NT2/D1 (cell line): ENCODE results near the gene KRCC1.
"Not testable (repeated sequence)": the region's sequence is repeated elsewhere in the genome, so short reads cannot be mapped to it uniquely, and the experiment has no call there.

Source experiments
- DNase-seq: peaks from one replicate; pipeline ENCODE4 v3.0.0-alpha.2; 2011; ENCODE audit warnings: low read depth, low spot score
- H3K27me3 ChIP-seq: 2 replicates; pipeline ENCODE4 v1.6.0; 2011; ENCODE audit warnings: mild to moderate bottlenecking; ENCODE audit not compliant: insufficient read length, insufficient read depth
- H3K36me3 ChIP-seq: 2 replicates; pipeline ENCODE4 v1.6.1; 2011; ENCODE audit warnings: mild to moderate bottlenecking, low read length, mixed read lengths; ENCODE audit not compliant: insufficient read depth, insufficient read length
- H3K4me1 ChIP-seq: 2 replicates; pipeline ENCODE4 v1.5.1; 2011; ENCODE audit not compliant: insufficient read depth, insufficient read length
- H3K4me3 ChIP-seq: 2 replicates; pipeline ENCODE4 v1.5.1; 2011; ENCODE audit warnings: low read depth; ENCODE audit not compliant: insufficient read length
- H3K9ac ChIP-seq: 2 replicates; pipeline ENCODE4 v1.6.0; 2011; ENCODE audit warnings: low read depth; ENCODE audit not compliant: insufficient read length
- H3K9me3 ChIP-seq: 2 replicates; pipeline ENCODE4 v1.5.1; 2011; ENCODE audit warnings: mild to moderate bottlenecking, low read length; ENCODE audit not compliant: insufficient read depth
- SUZ12 ChIP-seq: IDR thresholded peaks from 2 replicates; pipeline ENCODE4 v1.6.1; 2011; ENCODE audit not compliant: insufficient read length, insufficient read depth; ENCODE audit errors: extremely low read depth
- YY1 ChIP-seq: IDR thresholded peaks from 2 replicates; pipeline ENCODE4 v1.6.1; 2011; ENCODE audit not compliant: insufficient read length, insufficient read depth
- ZNF274 ChIP-seq: IDR thresholded peaks from 2 replicates; pipeline ENCODE4 v1.6.1; 2011; ENCODE audit warnings: mild to moderate bottlenecking, low read depth, low read length

Gene KRCC1

DNA sequence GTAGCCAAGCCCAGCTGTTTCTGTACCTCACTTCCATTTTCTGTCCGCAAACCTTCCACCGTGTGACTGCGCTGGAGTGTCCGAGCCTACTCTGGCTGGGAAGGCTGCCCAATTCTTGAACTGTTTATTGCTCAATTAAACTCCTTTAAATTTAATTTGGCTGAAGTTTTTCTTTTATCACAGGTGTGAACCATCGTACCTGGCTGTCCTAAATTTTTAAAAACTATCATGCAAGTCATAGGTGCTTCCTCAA is 33.0 kb downstream of the KRCC1 start:
- DNase-seq = no peak
- Histone ChIP-seq H3K9me3 (peaks cover 8% of the 10 kb centered on the region; the same call in 1 of the 2 replicates), H3K27me3 (no peaks in the 10 kb centered on the region), H3K36me3 (no peaks in the 10 kb centered on the region), H3K9ac (no peak overlapping the region), H3K4me1 (no peaks in the 10 kb centered on the region), H3K4me3 (no peak overlapping the region)
- no peak for TF ChIP-seq ZNF274
- TF ChIP-seq YY1 = no peak
- TF ChIP-seq SUZ12 = no peak

GRCh38 chr2:88019985-88020384 is 35.6 kb downstream of the KRCC1 start:
- Histone ChIP-seq H3K27me3 (no peaks in the 10 kb centered on the region), H3K9me3 (peaks cover 8% of the 10 kb centered on the region; the same call in 1 of the 2 replicates), H3K4me3 (no peak overlapping the region), H3K9ac (no peak overlapping the region), H3K36me3 (no peaks in the 10 kb centered on the region), H3K4me1 (no peaks in the 10 kb centered on the region)
- no peak for DNase-seq
- no peak for TF ChIP-seq SUZ12
- no peak for TF ChIP-seq ZNF274

- DNase-seq = no peak
- H3K36me3 ChIP-seq = no peaks in the 10 kb centered on the region
- H3K27me3 ChIP-seq = no peaks in the 10 kb centered on the region
- TF ChIP-seq YY1 (no peak), ZNF274 (no peak), SUZ12 (no peak)
- no peak overlapping the region for H3K4me3 ChIP-seq
- H3K9ac ChIP-seq = no peak overlapping the region
- H3K9me3 ChIP-seq = peaks cover 8% of the 10 kb centered on the region; the same call in 1 of the 2 replicates
- no peaks in the 10 kb centered on the region for H3K4me1 ChIP-seq
Observed at GRCh38 chr2:88018909-88019308, 36.7 kb downstream of the KRCC1 start.

- DNase-seq, H3K4me1 ChIP-seq, H3K36me3 ChIP-seq, H3K27me3 ChIP-seq, H3K9me3 ChIP-seq, H3K9ac ChIP-seq: not testable (repeated sequence)
- H3K4me3 ChIP-seq = peak overlapping the region; percentile 47
Observed at GRCh38 chr2:88018077-88018805, 37.3 kb downstream of the KRCC1 start.

GRCh38 chr2:88017780-88018038 is 37.9 kb downstream of the KRCC1 start:
- H3K9ac ChIP-seq = peak overlapping the region; percentile 80
- not testable (repeated sequence) for H3K27me3 ChIP-seq, H3K36me3 ChIP-seq, DNase-seq, H3K9me3 ChIP-seq, H3K4me1 ChIP-seq
- H3K4me3 ChIP-seq = peak overlapping the region; percentile 47

DNA sequence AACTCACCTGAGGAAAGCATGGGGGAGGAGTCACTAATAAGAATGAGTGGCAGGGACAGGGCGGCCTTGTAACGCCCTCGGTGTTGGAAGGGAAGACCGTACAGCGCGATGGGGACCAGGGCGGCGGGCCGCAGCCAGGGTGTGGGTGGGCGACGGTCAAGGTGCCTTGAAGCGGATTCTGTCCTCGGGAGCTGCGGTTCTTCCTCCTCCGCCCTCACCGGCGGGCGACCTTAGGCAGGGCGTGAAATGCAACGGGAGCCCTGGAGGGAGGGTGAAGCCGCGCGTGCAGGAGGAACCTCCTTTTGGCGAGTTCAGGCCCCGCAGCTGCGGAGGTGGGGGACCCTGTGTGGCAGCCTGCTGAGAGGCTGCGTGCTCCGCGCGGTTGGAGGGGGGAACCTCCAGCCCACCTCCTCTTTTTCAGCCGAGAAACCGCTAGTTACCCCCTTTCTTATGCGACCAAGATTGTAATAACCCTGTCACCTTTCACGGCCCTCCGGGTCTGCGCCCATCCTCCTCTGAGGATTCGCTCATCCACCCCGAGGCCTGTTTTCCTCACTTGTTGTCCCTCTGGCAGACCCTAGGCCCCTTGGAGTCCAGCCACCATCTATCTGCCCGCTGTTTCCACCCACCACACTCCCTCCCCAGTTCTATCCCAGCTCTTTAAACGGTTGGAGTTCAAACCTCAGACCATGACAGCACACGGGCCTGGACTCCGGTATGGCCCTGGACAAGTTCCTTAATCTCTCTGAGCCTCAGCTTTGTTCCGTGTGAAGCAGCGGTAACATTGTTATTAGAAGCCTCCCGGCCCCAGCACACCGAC is 38.4 kb downstream of the KRCC1 start:
- H3K9me3 ChIP-seq = peaks cover 8% of the 10 kb centered on the region; the same call in 1 of the 2 replicates
- no peaks in the 10 kb centered on the region for H3K27me3 ChIP-seq
- H3K4me1 ChIP-seq = no peaks in the 10 kb centered on the region
- no peaks in the 10 kb centered on the region for H3K36me3 ChIP-seq
- TF ChIP-seq SUZ12 (no peak), ZNF274 (no peak)
- H3K4me3 ChIP-seq = peak overlapping the region; percentile 47
- peak overlapping the region; percentile 80 for H3K9ac ChIP-seq
- peak; percentile 49 for DNase-seq

GRCh38 chr2:88016086-88016959 is 39.3 kb downstream of the KRCC1 start, which contains the start of gene RNU2-63P:
TSS of gene RNU2-63P (minus strand) at chr2:88016547.
- peaks cover 8% of the 10 kb centered on the region; the same call in 1 of the 2 replicates for H3K9me3 ChIP-seq
- peak within 1 kb of the TSS; percentile 47 for H3K4me3 ChIP-seq
- no peak for TF ChIP-seq SUZ12
- no peak for TF ChIP-seq YY1
- no peak for TF ChIP-seq ZNF274
- H3K36me3 ChIP-seq = no peaks in the 10 kb centered on the region
- H3K27me3 ChIP-seq = no peaks in the 10 kb centered on the region
- peak; percentile 70 for DNase-seq
- peak within 1 kb of the TSS; percentile 80 for H3K9ac ChIP-seq
- H3K4me1 ChIP-seq = no peaks in the 10 kb centered on the region
